LoVo (cell line): ENCODE data around the gene FAM162A.

Source experiments
- DNase-seq: peaks from one replicate; pipeline ENCODE4 v3.0.0-alpha.2; 2016; ENCODE audit warnings: low spot score

FAM162A gene

GRCh38 chr3:122383771-122384697 is at the start of gene FAM162A:
Gene FAM162A, plus strand, starts transcription at chr3:122384182. Its CDS starts 84 bp downstream, at chr3:122384266.
- peak; percentile 98 for DNase-seq

- DNase-seq: no peak
Measured at GRCh38 chr3:122342803-122343202, 41.2 kb upstream of the FAM162A start.

- DNase-seq: no peak
Measured at GRCh38 chr3:122343654-122344053, 40.3 kb upstream of the FAM162A start.

- no peak for DNase-seq
Measured at GRCh38 chr3:122349171-122349570, 34.8 kb upstream of the FAM162A start.

GRCh38 chr3:122350814-122351418 is 33.1 kb upstream of the FAM162A start:
- no peak for DNase-seq

GRCh38 chr3:122351612-122352011 is 32.4 kb upstream of the FAM162A start:
- DNase-seq: no peak

GRCh38 chr3:122353215-122353614 is 30.8 kb upstream of the FAM162A start:
- no peak for DNase-seq

- no peak for DNase-seq
Measured at GRCh38 chr3:122353893-122354401, 30.0 kb upstream of the FAM162A start.

GRCh38 chr3:122355612-122356011 is 28.4 kb upstream of the FAM162A start:
- no peak for DNase-seq

GRCh38 chr3:122356402-122356801 is 27.6 kb upstream of the FAM162A start:
- DNase-seq: no peak

- DNase-seq: no peak
Measured at GRCh38 chr3:122357828-122358702, 25.9 kb upstream of the FAM162A start.

- DNase-seq: no peak
Measured at GRCh38 chr3:122358703-122359032, 25.3 kb upstream of the FAM162A start.

- DNase-seq: no peak
Measured at GRCh38 chr3:122362026-122362425, 22.0 kb upstream of the FAM162A start.

GRCh38 chr3:122364490-122364889 is 19.5 kb upstream of the FAM162A start:
- DNase-seq: no peak

- no peak for DNase-seq
Measured at GRCh38 chr3:122365073-122365472, 18.9 kb upstream of the FAM162A start.

- DNase-seq: peak; percentile 87
Measured at GRCh38 chr3:122365582-122366378, 18.2 kb upstream of the FAM162A start.

- peak; percentile 38 for DNase-seq
Measured at GRCh38 chr3:122366379-122366749, 17.6 kb upstream of the FAM162A start.

GRCh38 chr3:122374034-122374433 is 9.9 kb upstream of the FAM162A start:
- DNase-seq: no peak

GRCh38 chr3:122377975-122378374 is 6.0 kb upstream of the FAM162A start:
- no peak for DNase-seq

GRCh38 chr3:122382888-122383666 is 905 bp upstream of the FAM162A start, which contains the start of gene MIX23:
Gene MIX23, minus strand, starts transcription at chr3:122383231. Its CDS starts 7 bp downstream, at chr3:122383224.
- DNase-seq: peak; percentile 93

- no peak for DNase-seq
Measured at GRCh38 chr3:122387709-122388108, 3.7 kb downstream of the FAM162A start.
